OCI-LY7 (cell line): ENCODE measurements around the gene PICALM.

Experiments
- EZH2phosphoT487 ChIP-seq: fragments of 200-600 bp; sonication (generic); IDR thresholded peaks from 2 replicates; pipeline ENCODE4 v1.6.1; 2018; ENCODE audit warnings: low read depth, borderline replicate concordance, mild to moderate bottlenecking, mixed run types, antibody characterized with exemption, low read length, moderate library complexity, mixed read lengths
- TF ChIP-seq, protein P1 (sequence below): fragments of 200-600 bp; sonication (generic); conservative IDR thresholded peaks from 2 replicates; pipeline ENCODE4 v1.5.1; 2014; ENCODE audit warnings: mild to moderate bottlenecking, antibody characterized with exemption, low read length, moderate library complexity, mixed read lengths

DNA sequence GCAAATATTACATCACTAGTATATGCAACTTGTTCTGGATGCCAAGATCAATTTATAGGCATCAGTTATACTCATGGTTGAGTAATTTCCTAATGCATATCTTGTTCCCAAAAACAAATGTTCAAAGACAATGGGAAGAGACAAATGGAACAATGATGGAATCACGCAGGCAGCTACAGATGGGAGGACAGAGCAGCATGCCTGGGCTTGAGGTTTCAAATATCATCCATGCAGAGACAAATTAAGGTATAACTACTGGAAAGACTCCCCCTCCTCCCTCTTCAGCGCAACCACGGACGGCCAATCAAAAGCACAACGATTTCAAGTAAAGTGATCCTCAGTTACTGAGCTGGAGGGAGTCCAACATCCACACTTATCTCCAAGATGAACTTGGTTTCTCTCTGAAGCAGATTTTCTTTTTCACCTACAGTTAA is 106.9 kb downstream of the PICALM start:
- TF ChIP-seq, protein P1, sequence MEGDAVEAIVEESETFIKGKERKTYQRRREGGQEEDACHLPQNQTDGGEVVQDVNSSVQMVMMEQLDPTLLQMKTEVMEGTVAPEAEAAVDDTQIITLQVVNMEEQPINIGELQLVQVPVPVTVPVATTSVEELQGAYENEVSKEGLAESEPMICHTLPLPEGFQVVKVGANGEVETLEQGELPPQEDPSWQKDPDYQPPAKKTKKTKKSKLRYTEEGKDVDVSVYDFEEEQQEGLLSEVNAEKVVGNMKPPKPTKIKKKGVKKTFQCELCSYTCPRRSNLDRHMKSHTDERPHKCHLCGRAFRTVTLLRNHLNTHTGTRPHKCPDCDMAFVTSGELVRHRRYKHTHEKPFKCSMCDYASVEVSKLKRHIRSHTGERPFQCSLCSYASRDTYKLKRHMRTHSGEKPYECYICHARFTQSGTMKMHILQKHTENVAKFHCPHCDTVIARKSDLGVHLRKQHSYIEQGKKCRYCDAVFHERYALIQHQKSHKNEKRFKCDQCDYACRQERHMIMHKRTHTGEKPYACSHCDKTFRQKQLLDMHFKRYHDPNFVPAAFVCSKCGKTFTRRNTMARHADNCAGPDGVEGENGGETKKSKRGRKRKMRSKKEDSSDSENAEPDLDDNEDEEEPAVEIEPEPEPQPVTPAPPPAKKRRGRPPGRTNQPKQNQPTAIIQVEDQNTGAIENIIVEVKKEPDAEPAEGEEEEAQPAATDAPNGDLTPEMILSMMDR = no peak
- TF ChIP-seq EZH2phosphoT487 = no peak
